GM23338 (cell line): ENCODE data around the gene MYCN. TPM values are rescaled to one million over a fixed set of nuclear protein-coding genes. Genes with fewer than 3 reads are reported as not detected.

Experiments
- ATAC-seq: fragments of 200-7000 bp; cut with Tn5 transposase; 3 replicates; pipeline ENCODE4 v1.9.1; 2020
- DNase-seq: peaks from one replicate; pipeline ENCODE4 v3.0.0-alpha.2; 2015; ENCODE audit warnings: low spot score
- H2AFZ ChIP-seq: fragments of 200-600 bp; sonication (generic); 2 replicates; pipeline ENCODE4 v1.8.0; 2016; ENCODE audit warnings: antibody characterized with exemption, mild to moderate bottlenecking, moderate library complexity
- H3F3A ChIP-seq: fragments of 200-600 bp; sonication (generic); replicated peaks from 2 replicates; pipeline ENCODE4 v1.8.0; 2017; ENCODE audit warnings: antibody characterized with exemption, mixed run types, low read depth
- H3K27ac ChIP-seq: fragments of 200-600 bp; sonication (generic); 2 replicates; pipeline ENCODE4 v1.6.1; 2016; ENCODE audit warnings: low read depth
- H3K27me3 ChIP-seq: fragments of 200-600 bp; sonication (generic); 2 replicates; pipeline ENCODE4 v1.8.0; 2016; ENCODE audit warnings: mild to moderate bottlenecking, mixed run types, moderate library complexity; ENCODE audit not compliant: insufficient read depth
- H3K36me3 ChIP-seq: fragments of 200-600 bp; sonication (generic); 2 replicates; pipeline ENCODE4 v1.8.0; 2016; ENCODE audit warnings: mild to moderate bottlenecking; ENCODE audit not compliant: insufficient read depth
- H3K4me1 ChIP-seq: fragments of 200-600 bp; sonication (generic); 2 replicates; pipeline ENCODE4 v1.8.0; 2016; ENCODE audit warnings: mild to moderate bottlenecking, moderate library complexity; ENCODE audit not compliant: insufficient read depth
- H3K4me2 ChIP-seq: fragments of 200-600 bp; sonication (generic); 2 replicates; pipeline ENCODE4 v1.7.1; 2017; ENCODE audit warnings: mixed run types
- H3K4me3 ChIP-seq: fragments of 200-600 bp; sonication (generic); 2 replicates; pipeline ENCODE4 v1.6.1; 2016; ENCODE audit warnings: mixed run types
- H3K79me2 ChIP-seq: fragments of 200-600 bp; sonication (generic); replicated peaks from 2 replicates; pipeline ENCODE4 v1.8.0; 2017; ENCODE audit warnings: mild to moderate bottlenecking; ENCODE audit not compliant: insufficient read depth
- H3K9me2 ChIP-seq: fragments of 200-600 bp; sonication (generic); 2 replicates; pipeline ENCODE4 v1.8.0; 2017; ENCODE audit not compliant: insufficient read depth
- H4K20me1 ChIP-seq: fragments of 200-600 bp; sonication (generic); replicated peaks from 2 replicates; pipeline ENCODE4 v1.8.0; 2017; ENCODE audit warnings: mild to moderate bottlenecking; ENCODE audit not compliant: insufficient read depth
- H3K27ac Mint-ChIP-seq: 2 replicates; pipeline ENCODE4 v1.8.0; 2020; ENCODE audit warnings: inconsistent platforms, mild to moderate bottlenecking, moderate library complexity, mixed read lengths
- H3K27me3 Mint-ChIP-seq: 3 replicates; pipeline ENCODE4 v1.8.0; 2022; ENCODE audit warnings: low read depth, mild to moderate bottlenecking, moderate library complexity, mixed read lengths, inconsistent platforms; ENCODE audit not compliant: insufficient read depth, poor library complexity
- H3K36me3 Mint-ChIP-seq: 3 replicates; pipeline ENCODE4 v1.8.0; 2021; ENCODE audit warnings: low read depth, mild to moderate bottlenecking, inconsistent platforms, moderate library complexity, mixed read lengths
- H3K4me1 Mint-ChIP-seq: 3 replicates; pipeline ENCODE4 v1.8.0; 2020; ENCODE audit warnings: mild to moderate bottlenecking, inconsistent platforms, mixed read lengths
- H3K4me3 Mint-ChIP-seq: 3 replicates; pipeline ENCODE4 v1.8.0; 2021; ENCODE audit warnings: moderate library complexity, mild to moderate bottlenecking, inconsistent platforms, mixed read lengths
- H3K9me3 Mint-ChIP-seq: 3 replicates; pipeline ENCODE4 v1.8.0; 2020; ENCODE audit warnings: moderate library complexity, mild to moderate bottlenecking, inconsistent platforms, mixed read lengths
- CREB1 ChIP-seq: fragments of 250-450 bp; sonication (Bioruptor Pico); IDR thresholded peaks from 2 replicates; pipeline ENCODE4 v1.5.0; 2020; ENCODE audit warnings: low read depth, mild to moderate bottlenecking, moderate library complexity
- EZH2 ChIP-seq: fragments of 200-600 bp; sonication (generic); IDR thresholded peaks from one replicate; pipeline ENCODE4 v1.8.0; 2017; ENCODE audit warnings: antibody characterized with exemption, mild to moderate bottlenecking, low read depth; ENCODE audit not compliant: unreplicated experiment
- EZH2phosphoT487 ChIP-seq: fragments of 200-600 bp; sonication (generic); IDR thresholded peaks from one replicate; pipeline ENCODE4 v1.8.1; 2018; ENCODE audit warnings: antibody characterized with exemption; ENCODE audit not compliant: unreplicated experiment
- JUNB ChIP-seq: IDR thresholded peaks from one replicate; pipeline ENCODE4 v1.6.1; 2016; ENCODE audit warnings: antibody characterized with exemption; ENCODE audit not compliant: unreplicated experiment
- NANOG ChIP-seq: IDR thresholded peaks from 2 replicates; pipeline ENCODE4 v1.6.1; 2016; ENCODE audit warnings: antibody characterized with exemption, borderline replicate concordance
- POLR2AphosphoS5 ChIP-seq: IDR thresholded peaks from 2 replicates; pipeline ENCODE4 v1.6.1; 2016; ENCODE audit warnings: antibody characterized with exemption, low read depth
- STAT1 ChIP-seq: IDR thresholded peaks from one replicate; pipeline ENCODE4 v1.6.1; 2016; ENCODE audit warnings: antibody characterized with exemption; ENCODE audit not compliant: unreplicated experiment
- ZNF114 ChIP-seq: fragments of 250-450 bp; sonication (Bioruptor Pico); IDR thresholded peaks from 2 replicates; pipeline ENCODE4 v1.5.0; 2020; ENCODE audit warnings: mild to moderate bottlenecking, moderate library complexity
- ZNF331 ChIP-seq: fragments of 250-450 bp; sonication (Bioruptor Pico); IDR thresholded peaks from 2 replicates; pipeline ENCODE4 v1.5.0; 2020; ENCODE audit warnings: low read depth, mild to moderate bottlenecking, moderate library complexity
- polyA plus RNA-seq: library from polyadenylated mRNA; unstranded; fragments of >200 nt; fragmentation: Nextera tagmentation; extraction: Ambion mirVana; gene quantifications from 2 replicates; pipeline ENCODE4 v1.2.1, GENCODE V29; 2016
- total RNA-seq: library from RNA; depleted of rRNA; stranded (reverse); fragments of >200 nt; shearing (Covaris generic); gene quantifications from 2 replicates; pipeline ENCODE4 v1.2.3, GENCODE V29; 2014
- TF ChIP-seq, protein P1 (sequence below): IDR thresholded peaks from one replicate; pipeline ENCODE4 v1.6.1; 2018; ENCODE audit warnings: antibody characterized with exemption; ENCODE audit not compliant: unreplicated experiment
- TF ChIP-seq, protein P2 (sequence below): IDR thresholded peaks from 2 replicates; pipeline ENCODE4 v1.6.1; 2016; ENCODE audit warnings: antibody characterized with exemption

The MYCN gene
- total and polyA plus RNA-seq, 2 experiments from 2014 or later: 50.8 to 145 TPM

DNA sequence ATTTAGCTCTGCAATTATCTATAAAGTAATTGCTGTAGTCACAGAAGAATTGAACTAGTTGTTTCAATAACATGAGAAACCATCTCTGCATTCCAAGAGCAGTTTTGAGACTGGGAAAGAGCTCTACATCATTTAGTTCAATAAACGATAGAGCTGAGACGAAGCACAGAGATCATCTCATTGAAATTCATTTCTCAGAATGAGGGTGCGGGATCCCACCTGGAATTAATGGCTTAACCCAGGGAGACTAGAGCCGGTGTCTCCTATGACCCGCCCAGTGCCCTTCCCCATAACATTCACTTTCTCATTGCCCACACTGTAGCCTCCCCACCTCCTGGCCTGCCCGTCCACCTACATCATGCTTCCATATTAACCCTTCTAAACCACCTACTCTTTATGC is 8.8 kb downstream of the MYCN start (continued):
- TF ChIP-seq, protein P1, sequence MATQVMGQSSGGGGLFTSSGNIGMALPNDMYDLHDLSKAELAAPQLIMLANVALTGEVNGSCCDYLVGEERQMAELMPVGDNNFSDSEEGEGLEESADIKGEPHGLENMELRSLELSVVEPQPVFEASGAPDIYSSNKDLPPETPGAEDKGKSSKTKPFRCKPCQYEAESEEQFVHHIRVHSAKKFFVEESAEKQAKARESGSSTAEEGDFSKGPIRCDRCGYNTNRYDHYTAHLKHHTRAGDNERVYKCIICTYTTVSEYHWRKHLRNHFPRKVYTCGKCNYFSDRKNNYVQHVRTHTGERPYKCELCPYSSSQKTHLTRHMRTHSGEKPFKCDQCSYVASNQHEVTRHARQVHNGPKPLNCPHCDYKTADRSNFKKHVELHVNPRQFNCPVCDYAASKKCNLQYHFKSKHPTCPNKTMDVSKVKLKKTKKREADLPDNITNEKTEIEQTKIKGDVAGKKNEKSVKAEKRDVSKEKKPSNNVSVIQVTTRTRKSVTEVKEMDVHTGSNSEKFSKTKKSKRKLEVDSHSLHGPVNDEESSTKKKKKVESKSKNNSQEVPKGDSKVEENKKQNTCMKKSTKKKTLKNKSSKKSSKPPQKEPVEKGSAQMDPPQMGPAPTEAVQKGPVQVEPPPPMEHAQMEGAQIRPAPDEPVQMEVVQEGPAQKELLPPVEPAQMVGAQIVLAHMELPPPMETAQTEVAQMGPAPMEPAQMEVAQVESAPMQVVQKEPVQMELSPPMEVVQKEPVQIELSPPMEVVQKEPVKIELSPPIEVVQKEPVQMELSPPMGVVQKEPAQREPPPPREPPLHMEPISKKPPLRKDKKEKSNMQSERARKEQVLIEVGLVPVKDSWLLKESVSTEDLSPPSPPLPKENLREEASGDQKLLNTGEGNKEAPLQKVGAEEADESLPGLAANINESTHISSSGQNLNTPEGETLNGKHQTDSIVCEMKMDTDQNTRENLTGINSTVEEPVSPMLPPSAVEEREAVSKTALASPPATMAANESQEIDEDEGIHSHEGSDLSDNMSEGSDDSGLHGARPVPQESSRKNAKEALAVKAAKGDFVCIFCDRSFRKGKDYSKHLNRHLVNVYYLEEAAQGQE: no peak
- TF ChIP-seq ZNF114 (no peak), EZH2 (no peak), EZH2phosphoT487 (no peak), POLR2AphosphoS5 (no peak), CREB1 (no peak), STAT1 (no peak), NANOG (no peak), ZNF331 (CRISPR knock-in tag) (no peak)

DNA sequence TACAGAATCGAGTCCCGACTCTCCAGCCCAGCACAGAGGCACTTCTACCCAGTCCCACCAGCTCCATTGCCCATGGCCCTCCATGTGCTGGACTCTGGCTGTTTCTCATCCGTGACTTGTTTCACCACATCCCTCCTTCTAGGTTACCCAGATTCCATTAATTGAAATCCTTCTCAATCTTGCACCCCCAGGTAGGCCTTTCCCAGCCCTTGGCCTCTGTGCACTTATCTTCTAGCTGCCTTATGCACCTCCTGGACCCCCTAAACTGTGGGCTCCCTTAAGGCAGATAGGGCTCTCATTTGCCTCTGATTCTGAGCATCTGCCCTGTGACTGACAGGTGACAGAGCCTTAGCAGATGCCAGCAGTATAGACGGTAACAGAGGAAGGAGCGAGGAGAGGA is 9.2 kb downstream of the MYCN start:
- H3K36me3 ChIP-seq: peaks cover 30% of the 10 kb centered on the region
- no peak overlapping the region for H3K27ac Mint-ChIP-seq
- H3F3A ChIP-seq: peaks cover 36% of the 10 kb centered on the region
- H3K4me3 Mint-ChIP-seq: no peak overlapping the region
- DNase-seq: no peak
- peaks cover 45% of the 10 kb centered on the region for H3K36me3 Mint-ChIP-seq
- no peaks in the 10 kb centered on the region for H3K27me3 ChIP-seq
- H2AFZ ChIP-seq: no peak overlapping the region
- H3K27ac ChIP-seq: peak overlapping the region; percentile 45; the same call in 1 of the 2 replicates
- peaks cover 36% of the 10 kb centered on the region for H3K79me2 ChIP-seq
- peaks cover 20% of the 10 kb centered on the region for H4K20me1 ChIP-seq
- peaks cover 16% of the 10 kb centered on the region for H3K27me3 Mint-ChIP-seq
- no peak overlapping the region for H3K4me3 ChIP-seq
- no peaks in the 10 kb centered on the region for H3K9me2 ChIP-seq
- peak; percentile 24 for ATAC-seq
- H3K9me3 Mint-ChIP-seq: no peaks in the 10 kb centered on the region
- TF ChIP-seq, protein P2, sequence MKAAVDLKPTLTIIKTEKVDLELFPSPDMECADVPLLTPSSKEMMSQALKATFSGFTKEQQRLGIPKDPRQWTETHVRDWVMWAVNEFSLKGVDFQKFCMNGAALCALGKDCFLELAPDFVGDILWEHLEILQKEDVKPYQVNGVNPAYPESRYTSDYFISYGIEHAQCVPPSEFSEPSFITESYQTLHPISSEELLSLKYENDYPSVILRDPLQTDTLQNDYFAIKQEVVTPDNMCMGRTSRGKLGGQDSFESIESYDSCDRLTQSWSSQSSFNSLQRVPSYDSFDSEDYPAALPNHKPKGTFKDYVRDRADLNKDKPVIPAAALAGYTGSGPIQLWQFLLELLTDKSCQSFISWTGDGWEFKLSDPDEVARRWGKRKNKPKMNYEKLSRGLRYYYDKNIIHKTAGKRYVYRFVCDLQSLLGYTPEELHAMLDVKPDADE: no peak
- TF ChIP-seq ZNF114: no peak
- no peak for TF ChIP-seq EZH2
- TF ChIP-seq ZNF331 (CRISPR knock-in tag): no peak
- TF ChIP-seq, protein P1: no peak
- TF ChIP-seq JUNB: no peak
- H3K4me2 ChIP-seq: no peak overlapping the region
- H3K4me1 ChIP-seq: peaks cover 27% of the 10 kb centered on the region
- peaks cover 60% of the 10 kb centered on the region for H3K4me1 Mint-ChIP-seq
